ENCODE data around the gene CFAP61. TPM values are rescaled to one million over a fixed set of nuclear protein-coding genes. Genes with fewer than 3 reads are reported as not detected.

The CFAP61 gene
- total and polyA plus RNA-seq, 2 donors from 2014 or later, result 0.58 to 2.6 TPM

DNA sequence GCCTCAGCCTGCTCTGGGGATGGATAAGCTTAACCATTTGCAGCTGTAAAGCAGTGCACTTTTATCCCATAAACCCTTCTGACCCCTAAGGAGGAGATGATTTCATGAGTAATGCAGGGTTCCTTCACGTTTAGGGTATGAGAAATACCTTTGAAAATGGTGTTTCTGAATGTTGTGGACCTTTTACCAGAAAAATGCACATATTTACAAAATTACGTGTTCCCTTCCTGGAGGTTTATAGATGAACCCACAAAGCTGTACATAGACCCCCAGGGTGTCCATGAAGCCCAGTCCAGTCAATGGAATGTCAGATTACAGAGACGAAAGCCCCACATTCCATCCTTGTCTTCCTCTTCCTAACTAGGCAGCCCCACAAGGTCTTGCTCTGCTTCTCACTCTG is 237.0 kb downstream of the CFAP61 start:
- Histone ChIP-seq H3K9ac (ENCODE audit: low read length in 3 of 3) (no peak overlapping the region), H3K4me3 (ENCODE audit: low read length in 3 of 3) (no peak overlapping the region), H3K9me3 (ENCODE audit: control insufficient read depth in 2 of 3, insufficient read depth in 1 of 3, low read length in 3 of 3) (no peaks in the 10 kb centered on the region), H3K27ac (ENCODE audit: low read depth in 2 of 2, low read length in 2 of 2) (no peak overlapping the region), H3K36me3 (ENCODE audit: control insufficient read depth in 2 of 3, insufficient read depth in 3 of 3, low read length in 3 of 3) (no peaks in the 10 kb centered on the region), H3K4me1 (ENCODE audit: control insufficient read depth in 2 of 3, insufficient read depth in 2 of 3, low read depth in 1 of 3, low read length in 3 of 3) (no peaks in the 10 kb centered on the region), H3K27me3 (ENCODE audit: control insufficient read depth, insufficient read depth, low read length) (no peaks in the 10 kb centered on the region)
- intact Hi-C loops (cut with DNase I), result no loop called here
- DNase-seq (no peak), FAIRE-seq (no peak)
- TF ChIP-seq, protein P1, sequence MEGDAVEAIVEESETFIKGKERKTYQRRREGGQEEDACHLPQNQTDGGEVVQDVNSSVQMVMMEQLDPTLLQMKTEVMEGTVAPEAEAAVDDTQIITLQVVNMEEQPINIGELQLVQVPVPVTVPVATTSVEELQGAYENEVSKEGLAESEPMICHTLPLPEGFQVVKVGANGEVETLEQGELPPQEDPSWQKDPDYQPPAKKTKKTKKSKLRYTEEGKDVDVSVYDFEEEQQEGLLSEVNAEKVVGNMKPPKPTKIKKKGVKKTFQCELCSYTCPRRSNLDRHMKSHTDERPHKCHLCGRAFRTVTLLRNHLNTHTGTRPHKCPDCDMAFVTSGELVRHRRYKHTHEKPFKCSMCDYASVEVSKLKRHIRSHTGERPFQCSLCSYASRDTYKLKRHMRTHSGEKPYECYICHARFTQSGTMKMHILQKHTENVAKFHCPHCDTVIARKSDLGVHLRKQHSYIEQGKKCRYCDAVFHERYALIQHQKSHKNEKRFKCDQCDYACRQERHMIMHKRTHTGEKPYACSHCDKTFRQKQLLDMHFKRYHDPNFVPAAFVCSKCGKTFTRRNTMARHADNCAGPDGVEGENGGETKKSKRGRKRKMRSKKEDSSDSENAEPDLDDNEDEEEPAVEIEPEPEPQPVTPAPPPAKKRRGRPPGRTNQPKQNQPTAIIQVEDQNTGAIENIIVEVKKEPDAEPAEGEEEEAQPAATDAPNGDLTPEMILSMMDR (IDR thresholded peaks at IDR 0.05; ENCODE audit: borderline replicate concordance, extremely low read depth, insufficient read depth), result no peak

DNA sequence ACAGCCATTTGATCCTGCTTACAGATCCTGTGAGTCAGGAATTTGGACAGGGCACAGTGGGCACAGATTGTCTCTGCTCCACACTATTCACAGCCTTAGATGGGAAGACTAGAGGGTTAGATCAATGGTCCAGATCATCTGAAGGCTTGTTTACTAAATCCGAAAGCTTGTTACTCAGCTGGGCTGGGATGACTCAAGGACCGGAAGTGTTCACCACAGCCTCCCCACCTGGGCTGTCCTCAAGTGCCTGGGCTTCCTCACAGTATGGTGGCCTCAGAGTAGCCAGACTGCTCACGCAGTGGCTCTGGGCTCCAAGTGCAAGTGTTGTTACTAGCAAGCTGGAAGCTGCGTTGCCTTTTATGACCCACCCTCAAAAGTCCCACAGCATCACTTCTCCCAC is 240.1 kb downstream of the CFAP61 start:
- Histone ChIP-seq H3K9ac (ENCODE audit: low read length in 3 of 3) (no peak overlapping the region), H3K27me3 (ENCODE audit: control insufficient read depth, insufficient read depth, low read length) (no peaks in the 10 kb centered on the region), H3K4me3 (ENCODE audit: low read length in 3 of 3) (no peak overlapping the region), H3K4me1 (ENCODE audit: control insufficient read depth in 2 of 3, insufficient read depth in 2 of 3, low read depth in 1 of 3, low read length in 3 of 3) (no peaks in the 10 kb centered on the region), H3K27ac (ENCODE audit: low read depth in 2 of 2, low read length in 2 of 2) (no peak overlapping the region), H3K36me3 (ENCODE audit: control insufficient read depth in 2 of 3, insufficient read depth in 3 of 3, low read length in 3 of 3) (no peaks in the 10 kb centered on the region), H3K9me3 (ENCODE audit: control insufficient read depth in 2 of 3, insufficient read depth in 1 of 3, low read length in 3 of 3) (no peaks in the 10 kb centered on the region)
- intact Hi-C loops (cut with DNase I), result no loop called here
- FAIRE-seq (no peak), DNase-seq (no peak)
- TF ChIP-seq, protein P1 (IDR thresholded peaks at IDR 0.05; ENCODE audit: borderline replicate concordance, extremely low read depth, insufficient read depth), result no peak

DNA sequence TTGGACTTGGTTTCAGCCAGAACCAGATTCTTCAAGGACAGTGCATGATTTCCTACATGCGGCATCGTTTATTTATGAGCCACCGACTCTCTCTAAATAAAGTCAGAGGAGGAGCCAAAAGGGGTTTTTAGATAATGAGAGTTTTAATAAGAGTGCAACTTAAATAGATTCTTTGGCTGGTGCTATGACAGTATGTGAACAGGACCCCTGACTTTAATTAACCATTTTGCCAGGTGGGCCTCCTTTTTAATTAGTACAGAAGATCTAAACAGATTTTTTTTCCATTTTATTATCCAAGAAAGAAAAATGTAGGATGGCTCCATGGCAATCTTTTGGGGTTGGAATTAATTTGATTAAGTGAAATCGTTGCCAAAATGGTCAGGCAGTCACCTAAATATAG is 240.8 kb downstream of the CFAP61 start:
- no peak for FAIRE-seq
- no peak overlapping the region for H3K4me3 ChIP-seq (ENCODE audit: low read length in 3 of 3)
- no peaks in the 10 kb centered on the region for H3K36me3 ChIP-seq (ENCODE audit: control insufficient read depth in 2 of 3, insufficient read depth in 3 of 3, low read length in 3 of 3)
- no peaks in the 10 kb centered on the region for H3K4me1 ChIP-seq (ENCODE audit: control insufficient read depth in 2 of 3, insufficient read depth in 2 of 3, low read depth in 1 of 3, low read length in 3 of 3)
- H3K27ac ChIP-seq (ENCODE audit: low read depth in 2 of 2, low read length in 2 of 2), result no peak overlapping the region
- H3K9ac ChIP-seq (ENCODE audit: low read length in 3 of 3), result no peak overlapping the region
- TF ChIP-seq, protein P1 (IDR thresholded peaks at IDR 0.05; ENCODE audit: borderline replicate concordance, extremely low read depth, insufficient read depth), result no peak
- no peaks in the 10 kb centered on the region for H3K9me3 ChIP-seq (ENCODE audit: control insufficient read depth in 2 of 3, insufficient read depth in 1 of 3, low read length in 3 of 3)
- intact Hi-C loops (cut with DNase I), result no loop called here
- DNase-seq, result no peak
- H3K27me3 ChIP-seq (ENCODE audit: control insufficient read depth, insufficient read depth, low read length), result no peaks in the 10 kb centered on the region

DNA sequence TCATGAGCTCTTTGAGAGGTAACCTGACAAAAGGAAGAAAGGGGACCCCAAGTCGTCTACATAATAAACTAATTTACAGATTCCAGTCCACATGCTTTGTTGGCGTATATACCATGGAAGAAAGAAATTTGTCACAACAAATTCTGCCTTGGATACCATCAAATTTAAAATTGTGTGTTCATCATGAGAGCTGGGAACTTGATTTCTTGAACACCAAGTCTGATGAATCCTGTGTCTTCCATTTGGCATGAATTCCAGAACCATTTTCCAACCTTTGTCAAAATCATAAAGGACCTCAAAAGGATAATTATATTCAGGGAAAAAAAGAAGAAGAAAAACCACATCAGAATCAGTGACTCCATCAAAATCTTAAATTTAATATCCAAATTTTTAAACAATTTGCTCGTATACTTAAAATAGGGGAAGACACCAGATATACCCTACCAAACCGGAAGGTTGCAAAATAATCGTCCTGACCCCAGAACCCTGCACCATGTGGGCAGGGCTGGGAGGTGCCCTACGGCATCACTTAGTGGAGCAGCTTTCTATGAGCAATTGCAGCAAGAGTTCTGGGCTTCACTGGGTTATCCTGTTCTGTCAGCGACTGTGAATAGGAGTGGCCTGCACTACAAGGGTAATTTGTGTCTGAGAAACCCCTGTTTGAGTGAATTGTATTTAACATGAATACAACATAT is 241.5 kb downstream of the CFAP61 start:
- no peaks in the 10 kb centered on the region for H3K9me3 ChIP-seq (ENCODE audit: control insufficient read depth in 2 of 3, insufficient read depth in 1 of 3, low read length in 3 of 3)
- H3K27ac ChIP-seq (ENCODE audit: low read depth in 2 of 2, low read length in 2 of 2), result no peak overlapping the region
- H3K36me3 ChIP-seq (ENCODE audit: control insufficient read depth in 2 of 3, insufficient read depth in 3 of 3, low read length in 3 of 3), result no peaks in the 10 kb centered on the region
- FAIRE-seq, result no peak
- no peak overlapping the region for H3K9ac ChIP-seq (ENCODE audit: low read length in 3 of 3)
- intact Hi-C loops (cut with DNase I), result no loop called here
- H3K4me3 ChIP-seq (ENCODE audit: low read length in 3 of 3), result no peak overlapping the region
- no peaks in the 10 kb centered on the region for H3K4me1 ChIP-seq (ENCODE audit: control insufficient read depth in 2 of 3, insufficient read depth in 2 of 3, low read depth in 1 of 3, low read length in 3 of 3)
- no peak for DNase-seq
- H3K27me3 ChIP-seq (ENCODE audit: control insufficient read depth, insufficient read depth, low read length), result no peaks in the 10 kb centered on the region
- TF ChIP-seq, protein P1 (IDR thresholded peaks at IDR 0.05; ENCODE audit: borderline replicate concordance, extremely low read depth, insufficient read depth), result no peak

All from kidney (tissue), 14 donors.